GM18498 (cell line): Measurements from ENCODE around the gene CCDC51.
"Not testable (repeated sequence)": the region's sequence is repeated elsewhere in the genome, so short reads cannot be mapped to it uniquely, and the experiment has no call there.

ENCODE experiments used
- ATAC-seq: cut with Tn5 transposase; IDR thresholded peaks from one replicate; pipeline ENCODE4 v1.9.1; 2021; ENCODE audit warnings: mild to moderate bottlenecking, moderate library complexity; ENCODE audit not compliant: unreplicated experiment

Gene CCDC51

GRCh38 chr3:48466386-48467109 is 26.6 kb upstream of the CCDC51 start:
- peak; percentile 13 for ATAC-seq

GRCh38 chr3:48465531-48466378 is 25.8 kb upstream of the CCDC51 start:
- peak; percentile 86 for ATAC-seq

- no peak for ATAC-seq
Measured at GRCh38 chr3:48465237-48465530, 25.3 kb upstream of the CCDC51 start.

GRCh38 chr3:48464713-48465221 is 24.8 kb upstream of the CCDC51 start:
- ATAC-seq: no peak

- ATAC-seq: no peak
Measured at GRCh38 chr3:48463703-48464102, 23.8 kb upstream of the CCDC51 start.

- ATAC-seq: not testable (repeated sequence)
Measured at GRCh38 chr3:48461767-48462166, 21.8 kb upstream of the CCDC51 start.

- no peak for ATAC-seq
Measured at GRCh38 chr3:48460517-48460902, 20.6 kb upstream of the CCDC51 start.

- ATAC-seq: no peak
Measured at GRCh38 chr3:48459773-48460516, 20.0 kb upstream of the CCDC51 start.

- ATAC-seq: no peak
Measured at GRCh38 chr3:48459331-48459730, 19.4 kb upstream of the CCDC51 start.

GRCh38 chr3:48456456-48456855 is 16.5 kb upstream of the CCDC51 start:
- ATAC-seq: no peak

- ATAC-seq: no peak
Measured at GRCh38 chr3:48451270-48451669, 11.4 kb upstream of the CCDC51 start.

GRCh38 chr3:48446425-48447193 is 6.7 kb upstream of the CCDC51 start, which contains the start of gene ATRIP:
ATRIP (plus strand) TSS chr3:48446737; CDS start chr3:48446846, 109 bp downstream.
- ATAC-seq: peak; percentile 87

- no peak for ATAC-seq
Measured at GRCh38 chr3:48446043-48446424, 6.1 kb upstream of the CCDC51 start.

- ATAC-seq: no peak
Measured at GRCh38 chr3:48445277-48445882, 5.5 kb upstream of the CCDC51 start.

- no peak for ATAC-seq
Measured at GRCh38 chr3:48441940-48442339, 2.0 kb upstream of the CCDC51 start.

GRCh38 chr3:48440590-48440958 is 655 bp upstream of the CCDC51 start:
- peak; percentile 2 for ATAC-seq

- ATAC-seq: no peak
Measured at GRCh38 chr3:48437812-48438211, 2.1 kb downstream of the CCDC51 start.

- no peak for ATAC-seq
Measured at GRCh38 chr3:48436855-48437254, 3.1 kb downstream of the CCDC51 start.

GRCh38 chr3:48436477-48436787 is 3.5 kb downstream of the CCDC51 start:
- ATAC-seq: no peak

- ATAC-seq: no peak
Measured at GRCh38 chr3:48435774-48436476, 4.0 kb downstream of the CCDC51 start.
